ENCODE data around the gene AXL. TPM values are rescaled to one million over a fixed set of nuclear protein-coding genes. Genes with fewer than 3 reads are reported as not detected.
"Not testable (repeated sequence)": the region's sequence is repeated elsewhere in the genome, so short reads cannot be mapped to it uniquely, and the experiment has no call there.

AXL gene
- total and polyA plus RNA-seq, 11 donors = 5.0 to 62.5 (median 13.2) TPM

GRCh38 chr19:41276231-41276630 lies 57.2 kb downstream of the AXL start:
- H3K36me3 ChIP-seq = peaks cover 3 to 100% (median 100%) of the 10 kb centered on the region in 9 donors
- H3K4me3 ChIP-seq = no peak overlapping the region
- intact Hi-C loops (cut with DNase I) = no loop called here
- ATAC-seq = no peak
- H3K9me3 ChIP-seq = no peaks in the 10 kb centered on the region
- DNase-seq = no peak
- 73 to 82% (median 75%) methylated on average over 3 of the region's 3 CpGs for WGBS, 4 donors
- no peak overlapping the region for H3K27ac ChIP-seq
- TF ChIP-seq CTCF (IDR thresholded peaks at IDR 0.05) (no peak), POLR2A (IDR thresholded peaks at IDR 0.05) (no peak)
- H3K4me1 ChIP-seq = no peaks in the 10 kb centered on the region
- no peaks in the 10 kb centered on the region for H3K27me3 ChIP-seq

GRCh38 chr19:41278478-41278877 lies 59.5 kb downstream of the AXL start:
- ATAC-seq (no peak), DNase-seq (no peak)
- TF ChIP-seq CTCF (IDR thresholded peaks at IDR 0.05) (no peak), POLR2A (IDR thresholded peaks at IDR 0.05) (no peak)
- H3K27ac ChIP-seq = no peak overlapping the region
- no peak overlapping the region for H3K4me3 ChIP-seq
- intact Hi-C loops (cut with DNase I) = no loop called here
- no peaks in the 10 kb centered on the region for H3K27me3 ChIP-seq
- no peaks in the 10 kb centered on the region for H3K4me1 ChIP-seq
- WGBS, 4 donors = 87 to 93% (median 92%) methylated on average over 2 of the region's 2 CpGs
- H3K36me3 ChIP-seq = peaks cover 3 to 99% (median 97%) of the 10 kb centered on the region in 9 donors
- no peaks in the 10 kb centered on the region for H3K9me3 ChIP-seq

DNA sequence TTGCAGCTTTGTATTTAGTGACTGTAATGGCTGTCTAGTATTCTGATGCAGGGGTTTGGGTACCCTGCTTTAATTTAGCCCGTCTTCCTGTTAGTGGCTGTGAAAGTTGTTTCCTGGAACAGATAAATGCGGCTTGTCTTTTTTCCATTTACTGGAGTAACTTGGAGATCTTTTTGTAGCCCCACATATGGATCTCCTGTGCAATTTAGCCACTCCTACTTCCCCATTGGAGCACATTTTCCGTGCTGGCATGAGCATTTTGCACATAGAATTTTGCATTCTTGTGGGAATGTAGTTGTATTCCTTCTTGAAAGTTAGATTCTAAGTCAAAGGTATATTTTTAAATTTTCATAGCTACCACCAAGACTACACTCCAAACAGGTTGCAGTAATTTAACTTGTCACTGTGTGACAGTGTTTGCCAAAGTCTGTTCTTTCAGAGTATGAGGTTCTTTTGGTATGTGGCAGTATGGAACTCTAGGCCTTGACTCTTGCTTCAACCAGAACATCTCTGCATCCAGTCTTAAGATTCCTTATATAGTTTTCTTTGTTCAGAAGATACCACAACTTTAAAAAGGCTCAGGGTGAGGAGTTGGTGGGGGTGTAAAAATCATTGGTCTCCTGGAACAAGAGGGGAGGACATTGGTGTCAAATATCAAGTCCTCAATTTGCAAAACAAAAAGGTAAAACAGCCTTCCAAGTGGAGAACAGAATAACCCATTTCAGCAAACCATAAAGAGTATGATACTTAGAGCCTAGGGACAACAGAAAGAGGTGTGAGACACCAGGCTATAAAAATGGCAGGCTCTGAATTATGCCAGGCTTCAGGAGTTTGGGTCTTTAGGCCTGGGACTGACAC lies 69.9 kb downstream of the AXL start:
- WGBS, 4 donors = 78 to 84% (median 81%) methylated on average over 3 of the region's 3 CpGs
- no peak overlapping the region for H3K27ac ChIP-seq
- ATAC-seq (no peak), DNase-seq (no peak)
- no peaks in the 10 kb centered on the region for H3K27me3 ChIP-seq
- TF ChIP-seq POLR2A (IDR thresholded peaks at IDR 0.05) (no peak), CTCF (IDR thresholded peaks at IDR 0.05) (no peak)
- H3K9me3 ChIP-seq = no peaks in the 10 kb centered on the region
- intact Hi-C loops (cut with DNase I) = no loop called here
- H3K4me3 ChIP-seq = no peak overlapping the region
- H3K4me1 ChIP-seq = no peaks in the 10 kb centered on the region
- H3K36me3 ChIP-seq = peaks cover 0 to 100% (median 98%) of the 10 kb centered on the region in 9 donors

- H3K36me3 ChIP-seq = peaks cover 2 to 100% (median 98%) of the 10 kb centered on the region in 9 donors
- 93 to 94% (median 94%) methylated on average over 8 of the region's 8 CpGs for WGBS, 4 donors
- H3K27me3 ChIP-seq; DNase-seq; H3K4me1 ChIP-seq; intact Hi-C loops (cut with DNase I); ATAC-seq; H3K27ac ChIP-seq; H3K4me3 ChIP-seq; H3K9me3 ChIP-seq: not testable (repeated sequence)
Measured at GRCh38 chr19:41289814-41290213, 70.8 kb downstream of the AXL start.
